ENCODE data around the gene STX1A. TPM values are rescaled to one million over a fixed set of nuclear protein-coding genes. Genes with fewer than 3 reads are reported as not detected.

Gene STX1A
- total RNA-seq, 1 experiment from 2014 or later: 20.4 TPM

DNA sequence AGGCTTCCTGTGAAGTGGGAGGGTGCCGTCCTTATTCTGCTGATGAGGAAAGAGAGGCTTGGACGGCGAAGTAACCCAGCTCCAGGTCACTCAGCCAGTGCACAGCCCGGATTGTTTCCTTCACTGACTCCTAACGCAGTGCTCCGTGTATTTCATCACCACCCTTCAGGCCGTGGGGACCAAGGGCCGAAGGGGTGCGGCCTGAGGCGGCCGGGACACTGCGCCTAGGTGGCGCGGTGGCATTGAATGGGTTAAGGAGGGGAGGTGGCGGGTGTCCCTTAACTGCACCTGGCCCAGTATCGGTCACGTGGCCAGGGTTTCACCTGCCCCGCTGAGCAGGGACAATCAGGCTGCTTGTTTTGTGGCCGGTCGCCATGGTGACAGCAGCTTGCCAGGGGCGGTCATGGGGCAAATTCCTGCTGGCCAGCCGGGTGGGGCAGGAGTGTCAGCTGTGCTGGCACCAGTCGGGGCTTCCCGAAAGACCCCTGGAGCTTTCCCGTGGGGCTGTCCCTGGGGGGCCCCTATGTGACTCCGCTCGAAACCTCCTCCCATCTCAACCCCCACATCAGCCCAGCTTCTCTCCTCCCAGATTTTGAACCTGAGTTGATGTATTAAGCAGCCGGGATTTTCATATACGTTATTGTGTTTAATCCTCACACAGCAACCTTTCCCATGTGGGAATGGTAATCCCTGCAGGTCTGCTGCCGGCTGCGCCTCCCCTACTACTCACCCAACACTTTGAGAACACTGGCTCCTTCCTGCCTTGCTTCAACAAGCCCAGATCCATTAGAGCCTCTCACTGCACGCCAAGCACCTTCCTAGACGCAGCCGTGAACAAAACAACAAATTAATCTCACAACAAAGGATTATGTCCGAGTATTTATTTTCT, 23.5 kb upstream of the STX1A start (continued):
- TF ChIP-seq, protein P1, sequence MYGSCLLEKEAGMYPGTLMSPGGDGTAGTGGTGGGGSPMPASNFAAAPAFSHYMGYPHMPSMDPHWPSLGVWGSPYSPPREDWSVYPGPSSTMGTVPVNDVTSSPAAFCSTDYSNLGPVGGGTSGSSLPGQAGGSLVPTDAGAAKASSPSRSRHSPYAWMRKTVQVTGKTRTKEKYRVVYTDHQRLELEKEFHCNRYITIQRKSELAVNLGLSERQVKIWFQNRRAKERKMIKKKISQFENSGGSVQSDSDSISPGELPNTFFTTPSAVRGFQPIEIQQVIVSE (CRISPR knock-in tag; IDR thresholded peaks at IDR 0.05; ENCODE audit: borderline replicate concordance): no peak
- no peak for TF ChIP-seq RELA (CRISPR knock-in tag; IDR thresholded peaks at IDR 0.05; ENCODE audit: borderline replicate concordance)
- TF ChIP-seq NR1H2 (CRISPR knock-in tag; IDR thresholded peaks at IDR 0.05): no peak
- 0 out of 2 replicates have a peak, but pooled peaks have one; percentile 18 for TF ChIP-seq ZNF121 (CRISPR knock-in tag; IDR thresholded peaks at IDR 0.05)
- TF ChIP-seq, protein P2, sequence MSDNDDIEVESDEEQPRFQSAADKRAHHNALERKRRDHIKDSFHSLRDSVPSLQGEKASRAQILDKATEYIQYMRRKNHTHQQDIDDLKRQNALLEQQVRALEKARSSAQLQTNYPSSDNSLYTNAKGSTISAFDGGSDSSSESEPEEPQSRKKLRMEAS (CRISPR knock-in tag; IDR thresholded peaks at IDR 0.05): peak; percentile 76
- TF ChIP-seq, protein P3, sequence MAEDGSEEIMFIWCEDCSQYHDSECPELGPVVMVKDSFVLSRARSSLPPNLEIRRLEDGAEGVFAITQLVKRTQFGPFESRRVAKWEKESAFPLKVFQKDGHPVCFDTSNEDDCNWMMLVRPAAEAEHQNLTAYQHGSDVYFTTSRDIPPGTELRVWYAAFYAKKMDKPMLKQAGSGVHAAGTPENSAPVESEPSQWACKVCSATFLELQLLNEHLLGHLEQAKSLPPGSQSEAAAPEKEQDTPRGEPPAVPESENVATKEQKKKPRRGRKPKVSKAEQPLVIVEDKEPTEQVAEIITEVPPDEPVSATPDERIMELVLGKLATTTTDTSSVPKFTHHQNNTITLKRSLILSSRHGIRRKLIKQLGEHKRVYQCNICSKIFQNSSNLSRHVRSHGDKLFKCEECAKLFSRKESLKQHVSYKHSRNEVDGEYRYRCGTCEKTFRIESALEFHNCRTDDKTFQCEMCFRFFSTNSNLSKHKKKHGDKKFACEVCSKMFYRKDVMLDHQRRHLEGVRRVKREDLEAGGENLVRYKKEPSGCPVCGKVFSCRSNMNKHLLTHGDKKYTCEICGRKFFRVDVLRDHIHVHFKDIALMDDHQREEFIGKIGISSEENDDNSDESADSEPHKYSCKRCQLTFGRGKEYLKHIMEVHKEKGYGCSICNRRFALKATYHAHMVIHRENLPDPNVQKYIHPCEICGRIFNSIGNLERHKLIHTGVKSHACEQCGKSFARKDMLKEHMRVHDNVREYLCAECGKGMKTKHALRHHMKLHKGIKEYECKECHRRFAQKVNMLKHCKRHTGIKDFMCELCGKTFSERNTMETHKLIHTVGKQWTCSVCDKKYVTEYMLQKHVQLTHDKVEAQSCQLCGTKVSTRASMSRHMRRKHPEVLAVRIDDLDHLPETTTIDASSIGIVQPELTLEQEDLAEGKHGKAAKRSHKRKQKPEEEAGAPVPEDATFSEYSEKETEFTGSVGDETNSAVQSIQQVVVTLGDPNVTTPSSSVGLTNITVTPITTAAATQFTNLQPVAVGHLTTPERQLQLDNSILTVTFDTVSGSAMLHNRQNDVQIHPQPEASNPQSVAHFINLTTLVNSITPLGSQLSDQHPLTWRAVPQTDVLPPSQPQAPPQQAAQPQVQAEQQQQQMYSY (CRISPR knock-in tag; IDR thresholded peaks at IDR 0.05): no peak
- TF ChIP-seq NFE2L1 (CRISPR knock-in tag; IDR thresholded peaks at IDR 0.05): no peak; the same call in 1 of the 2 replicates
- TF ChIP-seq CBFB (CRISPR knock-in tag; IDR thresholded peaks at IDR 0.05; ENCODE audit: low read depth): peak; percentile 74; the same call in 1 of the 2 replicates
- TF ChIP-seq, protein P4, sequence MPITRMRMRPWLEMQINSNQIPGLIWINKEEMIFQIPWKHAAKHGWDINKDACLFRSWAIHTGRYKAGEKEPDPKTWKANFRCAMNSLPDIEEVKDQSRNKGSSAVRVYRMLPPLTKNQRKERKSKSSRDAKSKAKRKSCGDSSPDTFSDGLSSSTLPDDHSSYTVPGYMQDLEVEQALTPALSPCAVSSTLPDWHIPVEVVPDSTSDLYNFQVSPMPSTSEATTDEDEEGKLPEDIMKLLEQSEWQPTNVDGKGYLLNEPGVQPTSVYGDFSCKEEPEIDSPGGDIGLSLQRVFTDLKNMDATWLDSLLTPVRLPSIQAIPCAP (CRISPR knock-in tag; IDR thresholded peaks at IDR 0.05): no peak
- no peak; the same call in 1 of the 2 replicates for TF ChIP-seq TEAD1 (CRISPR knock-in tag; IDR thresholded peaks at IDR 0.05)
- peak; percentile 78; the same call in 1 of the 2 replicates for TF ChIP-seq SP1 (CRISPR knock-in tag; conservative IDR thresholded peaks at IDR 0.05)
- TF ChIP-seq ZNF416 (CRISPR knock-in tag; IDR thresholded peaks at IDR 0.05): peak; percentile 27; the same call in 1 of the 2 replicates
- TF ChIP-seq, protein P5, sequence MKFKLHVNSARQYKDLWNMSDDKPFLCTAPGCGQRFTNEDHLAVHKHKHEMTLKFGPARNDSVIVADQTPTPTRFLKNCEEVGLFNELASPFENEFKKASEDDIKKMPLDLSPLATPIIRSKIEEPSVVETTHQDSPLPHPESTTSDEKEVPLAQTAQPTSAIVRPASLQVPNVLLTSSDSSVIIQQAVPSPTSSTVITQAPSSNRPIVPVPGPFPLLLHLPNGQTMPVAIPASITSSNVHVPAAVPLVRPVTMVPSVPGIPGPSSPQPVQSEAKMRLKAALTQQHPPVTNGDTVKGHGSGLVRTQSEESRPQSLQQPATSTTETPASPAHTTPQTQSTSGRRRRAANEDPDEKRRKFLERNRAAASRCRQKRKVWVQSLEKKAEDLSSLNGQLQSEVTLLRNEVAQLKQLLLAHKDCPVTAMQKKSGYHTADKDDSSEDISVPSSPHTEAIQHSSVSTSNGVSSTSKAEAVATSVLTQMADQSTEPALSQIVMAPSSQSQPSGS (CRISPR knock-in tag; IDR thresholded peaks at IDR 0.05; ENCODE audit: borderline replicate concordance, low read depth): no peak

DNA sequence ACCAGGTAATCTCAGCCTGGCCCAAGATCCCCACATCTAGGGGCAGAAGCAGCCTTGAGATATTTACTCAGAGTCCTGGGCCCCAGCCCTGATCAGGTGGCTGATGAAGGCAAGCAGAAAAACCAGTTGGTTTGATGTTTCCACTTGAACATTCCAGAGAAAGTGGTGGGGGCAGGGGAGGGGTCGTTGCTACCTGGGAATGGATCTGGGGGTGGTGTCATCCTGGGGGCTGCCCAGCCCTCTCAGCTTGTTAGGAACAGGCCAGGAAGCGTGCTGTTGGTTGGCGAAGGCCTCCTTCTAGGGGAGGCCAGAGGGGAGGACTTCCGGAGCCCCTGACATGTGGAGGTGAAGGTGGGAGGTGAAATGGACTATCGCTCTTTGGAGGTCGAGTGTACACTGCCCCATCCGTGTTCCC, 22.9 kb upstream of the STX1A start:
- DNase-seq (ENCODE audit: low spot score) (peak; percentile 83), ATAC-seq (peak; percentile 5)
- peak overlapping the region; percentile 99 for H3K27ac Mint-ChIP-seq
- H3K4me3 Mint-ChIP-seq: peak overlapping the region; percentile 60
- ChIA-PET POLR2A (interaction anchor here (0.5 to 7.5 kb wide), 7 partner anchors 8 to 100 kb away, joined by 3 to 91 read pairs (median 6); partner anchors contain the start of genes CLDN3, CLDN4 and METTL27), CTCF (interaction anchor here (0.5 to 4.5 kb wide), 4 partner anchors 28 to 309 kb away, joined by 3 to 22 read pairs (median 4); partner anchors contain the start of gene CLDN3)
- H3K9me3 Mint-ChIP-seq: no peaks in the 10 kb centered on the region
- H3K27me3 Mint-ChIP-seq (ENCODE audit: low read depth): peaks cover 32% of the 10 kb centered on the region
- H3K4me1 Mint-ChIP-seq: peaks cover 38% of the 10 kb centered on the region
- TF ChIP-seq, protein P6, sequence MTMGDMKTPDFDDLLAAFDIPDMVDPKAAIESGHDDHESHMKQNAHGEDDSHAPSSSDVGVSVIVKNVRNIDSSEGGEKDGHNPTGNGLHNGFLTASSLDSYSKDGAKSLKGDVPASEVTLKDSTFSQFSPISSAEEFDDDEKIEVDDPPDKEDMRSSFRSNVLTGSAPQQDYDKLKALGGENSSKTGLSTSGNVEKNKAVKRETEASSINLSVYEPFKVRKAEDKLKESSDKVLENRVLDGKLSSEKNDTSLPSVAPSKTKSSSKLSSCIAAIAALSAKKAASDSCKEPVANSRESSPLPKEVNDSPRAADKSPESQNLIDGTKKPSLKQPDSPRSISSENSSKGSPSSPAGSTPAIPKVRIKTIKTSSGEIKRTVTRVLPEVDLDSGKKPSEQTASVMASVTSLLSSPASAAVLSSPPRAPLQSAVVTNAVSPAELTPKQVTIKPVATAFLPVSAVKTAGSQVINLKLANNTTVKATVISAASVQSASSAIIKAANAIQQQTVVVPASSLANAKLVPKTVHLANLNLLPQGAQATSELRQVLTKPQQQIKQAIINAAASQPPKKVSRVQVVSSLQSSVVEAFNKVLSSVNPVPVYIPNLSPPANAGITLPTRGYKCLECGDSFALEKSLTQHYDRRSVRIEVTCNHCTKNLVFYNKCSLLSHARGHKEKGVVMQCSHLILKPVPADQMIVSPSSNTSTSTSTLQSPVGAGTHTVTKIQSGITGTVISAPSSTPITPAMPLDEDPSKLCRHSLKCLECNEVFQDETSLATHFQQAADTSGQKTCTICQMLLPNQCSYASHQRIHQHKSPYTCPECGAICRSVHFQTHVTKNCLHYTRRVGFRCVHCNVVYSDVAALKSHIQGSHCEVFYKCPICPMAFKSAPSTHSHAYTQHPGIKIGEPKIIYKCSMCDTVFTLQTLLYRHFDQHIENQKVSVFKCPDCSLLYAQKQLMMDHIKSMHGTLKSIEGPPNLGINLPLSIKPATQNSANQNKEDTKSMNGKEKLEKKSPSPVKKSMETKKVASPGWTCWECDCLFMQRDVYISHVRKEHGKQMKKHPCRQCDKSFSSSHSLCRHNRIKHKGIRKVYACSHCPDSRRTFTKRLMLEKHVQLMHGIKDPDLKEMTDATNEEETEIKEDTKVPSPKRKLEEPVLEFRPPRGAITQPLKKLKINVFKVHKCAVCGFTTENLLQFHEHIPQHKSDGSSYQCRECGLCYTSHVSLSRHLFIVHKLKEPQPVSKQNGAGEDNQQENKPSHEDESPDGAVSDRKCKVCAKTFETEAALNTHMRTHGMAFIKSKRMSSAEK (CRISPR knock-in tag; IDR thresholded peaks at IDR 0.05; ENCODE audit: borderline replicate concordance): no peak
- TF ChIP-seq NFATC4 (CRISPR knock-in tag; IDR thresholded peaks at IDR 0.05): no peak
- TF ChIP-seq TEAD4 (CRISPR knock-in tag; IDR thresholded peaks at IDR 0.05): 0 out of 2 replicates have a peak, but pooled peaks have one; percentile 17
- H3K36me3 Mint-ChIP-seq: no peaks in the 10 kb centered on the region; the same call in 1 of the 2 replicates
